GM19395 (cell line): Measurements from ENCODE around the gene PLA2G4F.
"Not testable (repeated sequence)": the region's sequence is repeated elsewhere in the genome, so short reads cannot be mapped to it uniquely, and the experiment has no call there.

Experiments used
- ATAC-seq: cut with Tn5 transposase; IDR thresholded peaks from one replicate; pipeline ENCODE4 v1.9.1; 2021; ENCODE audit warnings: mild to moderate bottlenecking, moderate library complexity; ENCODE audit not compliant: unreplicated experiment

Gene PLA2G4F

GRCh38 chr15:42104095-42104891, 52.1 kb downstream of the PLA2G4F start:
- ATAC-seq = no peak

- no peak for ATAC-seq
Measured at GRCh38 chr15:42102646-42103235, 53.7 kb downstream of the PLA2G4F start.

DNA sequence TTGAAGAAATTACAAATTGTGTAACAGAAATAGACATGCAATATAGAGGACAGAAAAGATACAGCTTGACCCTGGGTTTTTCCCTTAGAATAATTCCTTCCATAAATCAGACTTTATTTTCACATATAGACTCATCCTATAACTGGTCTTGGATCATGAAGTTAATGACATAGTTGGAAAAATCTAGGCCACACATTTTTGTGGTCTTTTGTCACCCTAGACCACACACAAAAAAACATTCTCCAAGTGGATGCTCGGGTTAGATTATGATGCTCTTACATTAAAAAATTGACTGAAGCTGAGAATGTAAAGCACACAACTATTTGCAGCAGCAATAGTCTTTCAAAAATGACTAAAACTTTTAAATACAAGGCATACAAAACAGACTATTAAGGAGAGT, 54.6 kb downstream of the PLA2G4F start:
- ATAC-seq = no peak

- no peak for ATAC-seq
Measured at GRCh38 chr15:42100021-42100800, 56.2 kb downstream of the PLA2G4F start.

- ATAC-seq = no peak
Measured at GRCh38 chr15:42097018-42097417, 59.4 kb downstream of the PLA2G4F start.

DNA sequence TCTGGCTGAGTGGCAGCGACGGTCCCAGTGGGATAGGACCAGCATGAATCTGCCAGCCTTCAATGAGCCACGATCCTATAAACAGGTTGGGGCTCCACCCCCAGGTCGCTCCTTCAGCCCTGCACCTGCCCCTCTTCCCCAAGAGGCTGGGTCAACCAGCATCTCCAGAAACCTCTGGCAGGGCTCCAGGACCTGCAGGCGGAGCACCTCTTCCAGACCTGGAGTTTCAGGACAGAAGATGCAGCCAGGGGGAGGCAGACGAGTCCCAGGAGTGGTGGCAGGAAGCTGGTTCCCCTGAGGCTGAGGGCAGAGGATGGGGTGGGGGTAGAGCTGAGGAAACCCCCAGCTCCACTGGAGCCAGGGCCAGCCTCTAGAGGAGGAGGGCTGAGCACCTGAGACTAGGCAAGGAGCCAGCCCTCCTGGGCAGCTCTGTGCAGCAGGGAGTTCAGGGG, 61.9 kb downstream of the PLA2G4F start, which contains the start of gene PLA2G4D:
PLA2G4D (minus strand) TSS at position 51 of the 452 bp plus-strand sequence. CDS start 103 bp downstream, outside the sequence.
- no peak for ATAC-seq

GRCh38 chr15:42093966-42094365, 62.5 kb downstream of the PLA2G4F start:
- no peak for ATAC-seq

- no peak for ATAC-seq
Measured at GRCh38 chr15:42092398-42093318, 63.8 kb downstream of the PLA2G4F start.

DNA sequence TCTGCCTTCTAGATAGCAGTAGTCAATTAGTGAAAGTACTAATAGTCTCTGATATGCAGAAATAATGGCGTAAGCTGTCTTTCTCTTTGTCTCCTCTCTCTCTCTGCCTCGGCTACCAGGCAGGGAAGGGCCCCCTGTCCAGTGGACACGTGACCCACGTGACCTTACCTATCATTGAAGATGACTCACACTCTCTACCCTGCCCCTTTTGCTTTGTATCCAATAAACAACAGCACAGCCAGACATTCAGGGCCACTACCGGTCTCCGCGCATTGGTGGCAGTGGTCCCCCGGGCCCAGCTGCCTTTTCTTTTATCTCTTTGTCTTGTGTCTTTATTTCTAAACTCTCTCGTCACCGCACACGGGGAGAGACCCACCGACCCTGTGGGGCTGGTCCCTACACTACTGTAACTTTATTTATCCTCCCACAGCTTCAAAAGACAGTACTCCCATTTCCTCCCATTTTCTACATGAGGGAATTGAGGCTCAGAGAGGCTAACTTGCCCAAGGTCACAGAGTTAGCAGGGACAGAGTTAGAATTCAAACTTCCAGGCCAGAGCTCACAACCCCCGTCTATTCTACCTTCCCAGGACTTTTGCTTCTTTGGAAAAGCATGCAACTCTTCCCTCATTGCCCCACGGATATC, 64.6 kb downstream of the PLA2G4F start:
- not testable (repeated sequence) for ATAC-seq

DNA sequence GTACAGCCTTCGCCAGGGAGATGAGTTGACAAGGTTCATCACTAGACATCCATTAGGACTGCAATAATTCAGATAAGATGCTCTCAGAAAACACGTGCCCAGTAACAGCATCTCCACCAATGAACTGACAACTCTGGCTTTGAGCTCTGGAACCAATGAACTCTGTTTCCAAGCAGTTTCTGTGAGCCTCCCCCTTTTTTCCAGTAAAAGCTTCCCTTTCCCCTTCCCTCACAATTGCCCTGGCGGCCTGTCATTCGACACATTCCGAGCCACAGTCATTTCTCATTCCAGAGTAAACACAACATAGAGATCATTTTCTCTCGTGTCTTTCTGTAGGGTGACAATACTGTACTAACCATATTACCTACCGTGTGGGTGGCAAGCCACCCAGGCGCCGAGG, 65.7 kb downstream of the PLA2G4F start:
- no peak for ATAC-seq

GRCh38 chr15:42090370-42090769, 66.1 kb downstream of the PLA2G4F start:
- no peak for ATAC-seq

DNA sequence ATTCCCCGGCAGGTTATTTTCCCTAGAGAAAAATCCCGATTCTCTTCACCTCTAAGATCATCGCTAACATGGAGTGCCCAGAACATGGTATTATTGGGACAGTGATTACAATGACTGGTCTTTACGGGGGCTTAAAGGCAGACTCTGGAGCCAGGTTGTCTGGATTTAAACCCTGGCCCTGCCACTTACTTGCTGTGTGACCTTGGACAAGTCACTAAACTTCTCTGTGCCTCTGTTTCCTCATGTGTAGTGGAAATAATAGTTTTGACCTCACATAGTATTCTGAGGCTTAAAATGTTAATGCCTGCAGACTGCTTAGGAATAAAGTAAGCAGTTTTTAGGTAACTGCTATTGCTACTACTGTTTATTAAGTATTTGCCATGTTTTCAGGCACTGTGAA, 66.5 kb downstream of the PLA2G4F start:
- ATAC-seq = no peak
